Right lung (tissue), 5 donors: ENCODE data around the gene CACNA1I. TPM values are rescaled to one million over a fixed set of nuclear protein-coding genes. Genes with fewer than 3 reads are reported as not detected.

ENCODE experiments used
- DNase-seq, 2 donors: peaks; one replicate each; pipeline ENCODE4 v3.0.0-alpha.2; 2013
- polyA plus RNA-seq, 5 donors: library from polyadenylated mRNA; unstranded; fragments of 120-200 nt; gene quantifications; one replicate each; pipeline versions ENCODE4 v1.2.1 to v1.2.3, GENCODE V29; 2013; ENCODE audit warnings: inconsistent platforms in 1 of 5, low replicate concordance in 1 of 5; ENCODE audit not compliant: insufficient read length in 5 of 5, insufficient read depth in 1 of 5

The CACNA1I gene
- polyA plus RNA-seq, 5 donors: 0.05 to 0.10 (median 0.09) TPM

- DNase-seq: no peak
These were observed 120.5 kb downstream of the CACNA1I start for GRCh38 chr22:39690881-39691605.

GRCh38 chr22:39693943-39694500 is 123.5 kb downstream of the CACNA1I start:
- no peak for DNase-seq

GRCh38 chr22:39697790-39698430 is 127.4 kb downstream of the CACNA1I start:
- DNase-seq: no peak

GRCh38 chr22:39699631-39700360 is 129.2 kb downstream of the CACNA1I start:
- no peak for DNase-seq

GRCh38 chr22:39700565-39700964 is 130.0 kb downstream of the CACNA1I start:
- DNase-seq: no peak

GRCh38 chr22:39703091-39703490 is 132.5 kb downstream of the CACNA1I start:
- no peak for DNase-seq

- DNase-seq: peak; percentile 67 to 74
These were observed 133.5 kb downstream of the CACNA1I start for GRCh38 chr22:39703928-39704639.

- DNase-seq: no peak
These were observed 134.8 kb downstream of the CACNA1I start for GRCh38 chr22:39705386-39705785.

- DNase-seq: no peak
These were observed 136.0 kb downstream of the CACNA1I start for GRCh38 chr22:39706376-39707140.

GRCh38 chr22:39707351-39707750 is 136.8 kb downstream of the CACNA1I start:
- DNase-seq: no peak

- peak; percentile 23 to 37 for DNase-seq
These were observed 137.3 kb downstream of the CACNA1I start for GRCh38 chr22:39707816-39708215.

GRCh38 chr22:39710380-39711150 is 140.0 kb downstream of the CACNA1I start:
- DNase-seq: peak; percentile 28 to 40

GRCh38 chr22:39712081-39712480 is 141.5 kb downstream of the CACNA1I start:
- no peak for DNase-seq

- no peak for DNase-seq
These were observed 142.4 kb downstream of the CACNA1I start for GRCh38 chr22:39712751-39713525.

- no peak for DNase-seq
These were observed 143.3 kb downstream of the CACNA1I start for GRCh38 chr22:39713799-39714290.

GRCh38 chr22:39714321-39714720 is 143.8 kb downstream of the CACNA1I start:
- DNase-seq: no peak

- DNase-seq: no peak
These were observed 145.4 kb downstream of the CACNA1I start for GRCh38 chr22:39715778-39716495.

GRCh38 chr22:39716534-39716933 is 146.0 kb downstream of the CACNA1I start:
- no peak for DNase-seq
